Neural progenitor cell (in vitro differentiated cells): ENCODE measurements around the gene RAB40AL. TPM values are rescaled to one million over a fixed set of nuclear protein-coding genes. Genes with fewer than 3 reads are reported as not detected.

Experiments
- DNase-seq: peaks from one replicate; pipeline ENCODE4 v3.0.0-alpha.2; 2016; ENCODE audit warnings: low spot score
- H2AFZ ChIP-seq: fragments of 200-600 bp; sonication (generic); replicated peaks from 2 replicates; pipeline ENCODE4 v1.6.1; 2016; ENCODE audit warnings: antibody characterized with exemption
- H3F3A ChIP-seq: fragments of 200-600 bp; sonication (generic); 2 replicates; pipeline ENCODE4 v1.6.1; 2016; ENCODE audit warnings: antibody characterized with exemption, low read depth
- H3K27ac ChIP-seq: fragments of 200-600 bp; sonication (generic); 2 replicates; pipeline ENCODE4 v1.5.1; 2016; ENCODE audit warnings: mild to moderate bottlenecking
- H3K27me3 ChIP-seq: fragments of 200-600 bp; sonication (generic); 2 replicates; pipeline ENCODE4 v1.6.1; 2016; ENCODE audit warnings: mild to moderate bottlenecking, moderate library complexity
- H3K36me3 ChIP-seq: fragments of 200-600 bp; sonication (generic); 2 replicates; pipeline ENCODE4 v1.5.1; 2016
- H3K4me1 ChIP-seq: fragments of 200-600 bp; sonication (generic); 2 replicates; pipeline ENCODE4 v1.6.1; 2016; ENCODE audit warnings: mixed run types
- H3K4me2 ChIP-seq: fragments of 200-600 bp; sonication (generic); 2 replicates; pipeline ENCODE4 v1.6.1; 2016
- H3K4me3 ChIP-seq: fragments of 200-600 bp; sonication (generic); 2 replicates; pipeline ENCODE4 v1.5.1; 2016
- H3K79me2 ChIP-seq: fragments of 200-600 bp; sonication (generic); 2 replicates; pipeline ENCODE4 v1.6.1; 2016; ENCODE audit warnings: low read depth
- H3K9ac ChIP-seq: fragments of 200-600 bp; sonication (generic); 2 replicates; pipeline ENCODE4 v1.6.1; 2016
- H3K9me3 ChIP-seq: fragments of 200-600 bp; sonication (generic); 2 replicates; pipeline ENCODE4 v1.5.1; 2016; ENCODE audit warnings: low read depth
- H4K20me1 ChIP-seq: fragments of 200-600 bp; sonication (generic); 2 replicates; pipeline ENCODE4 v1.6.1; 2016; ENCODE audit warnings: low read depth
- H3K27ac Mint-ChIP-seq: 3 replicates; pipeline ENCODE4 v1.8.0; 2021; ENCODE audit warnings: mixed read lengths
- H3K27me3 Mint-ChIP-seq: 2 replicates; pipeline ENCODE4 v1.8.0; 2022; ENCODE audit warnings: low read depth, mild to moderate bottlenecking, inconsistent platforms, moderate library complexity, mixed read lengths; ENCODE audit not compliant: insufficient read depth
- H3K36me3 Mint-ChIP-seq: 3 replicates; pipeline ENCODE4 v1.8.0; 2021; ENCODE audit warnings: mixed read lengths
- H3K4me1 Mint-ChIP-seq: 3 replicates; pipeline ENCODE4 v1.8.0; 2021; ENCODE audit warnings: mixed read lengths
- H3K4me3 Mint-ChIP-seq: 3 replicates; pipeline ENCODE4 v1.8.0; 2021; ENCODE audit warnings: mild to moderate bottlenecking, moderate library complexity, mixed read lengths
- H3K9me3 Mint-ChIP-seq: 3 replicates; pipeline ENCODE4 v1.8.0; 2020; ENCODE audit warnings: mixed read lengths
- EZH2 ChIP-seq: fragments of 200-600 bp; sonication (generic); IDR thresholded peaks from 2 replicates; pipeline ENCODE4 v1.6.1; 2017; ENCODE audit warnings: antibody characterized with exemption, mild to moderate bottlenecking, moderate library complexity
- EZH2phosphoT487 ChIP-seq: fragments of 200-600 bp; sonication (generic); IDR thresholded peaks from 2 replicates; pipeline ENCODE4 v1.6.1; 2017; ENCODE audit warnings: antibody characterized with exemption
- total RNA-seq: library from RNA; depleted of rRNA; stranded (reverse); fragments of >200 nt; gene quantifications from 2 replicates; pipeline ENCODE4 v1.2.3, GENCODE V29; 2015; ENCODE audit warnings: low replicate concordance
- TF ChIP-seq, protein P1 (sequence below): fragments of 200-600 bp; sonication (generic); IDR thresholded peaks from 2 replicates; pipeline ENCODE4 v1.5.1; 2017; ENCODE audit warnings: antibody characterized with exemption, mild to moderate bottlenecking

Gene RAB40AL
- total RNA-seq, 1 donor from 2014 or later, result not detected

DNA sequence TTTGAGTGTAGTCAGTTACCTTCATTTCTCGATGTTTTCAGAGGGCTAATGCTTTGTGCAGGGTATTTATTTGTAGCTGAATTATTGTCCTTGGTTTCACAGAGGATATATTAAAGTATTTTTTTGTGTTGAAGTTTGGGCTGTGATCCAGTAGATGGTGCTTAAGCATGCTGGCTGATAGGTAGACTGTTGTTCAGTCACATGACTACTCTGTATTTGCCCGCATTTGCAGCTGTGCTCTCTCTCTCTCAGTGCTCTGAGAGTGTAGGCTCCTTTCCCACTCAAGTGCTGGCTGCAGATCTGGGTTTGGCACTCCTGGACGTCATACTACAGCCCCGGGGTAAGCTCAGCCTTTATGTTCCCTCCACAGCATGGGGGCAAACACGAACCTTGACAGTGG is 21.7 kb downstream of the RAB40AL start:
- Histone ChIP-seq H3K27me3 (no peaks in the 10 kb centered on the region), H3K4me3 (no peak overlapping the region), H3F3A (no peaks in the 10 kb centered on the region), H3K36me3 (no peaks in the 10 kb centered on the region), H3K4me1 (no peaks in the 10 kb centered on the region), H3K9me3 (no peaks in the 10 kb centered on the region), H3K79me2 (no peaks in the 10 kb centered on the region), H2AFZ (no peak overlapping the region), H3K9ac (no peak overlapping the region), H3K4me2 (no peak overlapping the region), H4K20me1 (no peaks in the 10 kb centered on the region), H3K27ac (no peak overlapping the region)
- Mint-ChIP-seq H3K4me1 (no peaks in the 10 kb centered on the region), H3K36me3 (no peaks in the 10 kb centered on the region), H3K27ac (no peak overlapping the region), H3K27me3 (no peaks in the 10 kb centered on the region), H3K4me3 (no peak overlapping the region), H3K9me3 (peaks cover 3% of the 10 kb centered on the region)
- TF ChIP-seq, protein P1, sequence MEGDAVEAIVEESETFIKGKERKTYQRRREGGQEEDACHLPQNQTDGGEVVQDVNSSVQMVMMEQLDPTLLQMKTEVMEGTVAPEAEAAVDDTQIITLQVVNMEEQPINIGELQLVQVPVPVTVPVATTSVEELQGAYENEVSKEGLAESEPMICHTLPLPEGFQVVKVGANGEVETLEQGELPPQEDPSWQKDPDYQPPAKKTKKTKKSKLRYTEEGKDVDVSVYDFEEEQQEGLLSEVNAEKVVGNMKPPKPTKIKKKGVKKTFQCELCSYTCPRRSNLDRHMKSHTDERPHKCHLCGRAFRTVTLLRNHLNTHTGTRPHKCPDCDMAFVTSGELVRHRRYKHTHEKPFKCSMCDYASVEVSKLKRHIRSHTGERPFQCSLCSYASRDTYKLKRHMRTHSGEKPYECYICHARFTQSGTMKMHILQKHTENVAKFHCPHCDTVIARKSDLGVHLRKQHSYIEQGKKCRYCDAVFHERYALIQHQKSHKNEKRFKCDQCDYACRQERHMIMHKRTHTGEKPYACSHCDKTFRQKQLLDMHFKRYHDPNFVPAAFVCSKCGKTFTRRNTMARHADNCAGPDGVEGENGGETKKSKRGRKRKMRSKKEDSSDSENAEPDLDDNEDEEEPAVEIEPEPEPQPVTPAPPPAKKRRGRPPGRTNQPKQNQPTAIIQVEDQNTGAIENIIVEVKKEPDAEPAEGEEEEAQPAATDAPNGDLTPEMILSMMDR, result no peak
- no peak for TF ChIP-seq EZH2
- TF ChIP-seq EZH2phosphoT487, result no peak
- DNase-seq, result no peak

DNA sequence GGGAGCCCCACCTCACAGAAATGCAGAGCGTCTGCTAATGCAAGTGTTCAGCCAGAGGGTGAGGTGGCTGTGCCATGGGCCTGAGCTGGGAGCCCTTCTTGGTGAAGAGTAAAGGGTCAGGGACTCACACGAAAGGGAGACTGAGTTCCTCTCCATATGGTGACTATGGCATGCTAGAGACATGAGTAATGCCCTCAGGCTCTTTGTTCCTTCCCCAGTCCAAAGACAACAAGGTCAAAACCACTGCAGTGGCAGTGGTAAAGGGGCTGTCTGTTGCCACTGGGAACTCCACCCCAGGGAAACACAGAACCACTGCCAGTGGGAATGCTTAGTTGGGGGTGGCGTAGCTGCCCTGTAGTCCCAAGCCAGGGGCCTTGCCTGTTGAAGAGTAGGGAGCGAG is 22.4 kb downstream of the RAB40AL start:
- no peak overlapping the region for H3K4me3 Mint-ChIP-seq
- H3K27ac Mint-ChIP-seq, result no peak overlapping the region
- Histone ChIP-seq H3F3A (no peaks in the 10 kb centered on the region), H3K9me3 (no peaks in the 10 kb centered on the region), H3K27ac (no peak overlapping the region), H3K79me2 (no peaks in the 10 kb centered on the region), H3K4me3 (no peak overlapping the region), H2AFZ (no peak overlapping the region), H3K36me3 (no peaks in the 10 kb centered on the region), H3K9ac (no peak overlapping the region), H3K4me2 (no peak overlapping the region), H4K20me1 (no peaks in the 10 kb centered on the region), H3K27me3 (no peaks in the 10 kb centered on the region), H3K4me1 (no peaks in the 10 kb centered on the region)
- H3K4me1 Mint-ChIP-seq, result no peaks in the 10 kb centered on the region
- DNase-seq, result no peak
- TF ChIP-seq EZH2phosphoT487 (no peak), EZH2 (no peak)
- TF ChIP-seq, protein P1, result no peak
- peaks cover 3% of the 10 kb centered on the region for H3K9me3 Mint-ChIP-seq
- H3K27me3 Mint-ChIP-seq, result no peaks in the 10 kb centered on the region
- H3K36me3 Mint-ChIP-seq, result no peaks in the 10 kb centered on the region

DNA sequence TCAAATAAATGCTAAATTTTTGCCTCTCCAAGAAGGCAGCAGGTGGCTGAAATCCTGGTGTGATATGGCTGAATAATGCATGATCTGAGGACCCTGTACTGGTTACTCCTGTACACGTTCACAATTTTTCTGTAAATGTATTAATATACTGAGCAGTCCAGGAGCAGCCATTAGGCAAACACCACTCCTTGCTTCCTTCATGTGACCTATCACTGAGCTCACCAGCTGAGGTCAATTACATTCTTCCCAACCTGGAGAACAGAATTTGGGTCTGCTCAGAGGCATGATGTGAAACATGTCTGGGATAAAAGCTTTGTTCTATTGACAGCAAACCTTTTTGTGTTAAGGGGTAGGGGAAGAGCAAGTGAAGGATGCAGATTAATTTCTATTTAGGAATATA is 26.9 kb downstream of the RAB40AL start:
- H3K4me1 Mint-ChIP-seq, result no peaks in the 10 kb centered on the region
- H3K9me3 Mint-ChIP-seq, result peaks cover 6% of the 10 kb centered on the region
- peaks cover 7% of the 10 kb centered on the region for H3K9me3 ChIP-seq
- H3K27me3 ChIP-seq, result no peaks in the 10 kb centered on the region
- no peaks in the 10 kb centered on the region for H4K20me1 ChIP-seq
- H3K36me3 Mint-ChIP-seq, result no peaks in the 10 kb centered on the region
- H3K79me2 ChIP-seq, result no peaks in the 10 kb centered on the region
- H3F3A ChIP-seq, result no peaks in the 10 kb centered on the region
- no peaks in the 10 kb centered on the region for H3K36me3 ChIP-seq
- H3K27ac Mint-ChIP-seq, result no peak overlapping the region
- no peak overlapping the region for H3K27ac ChIP-seq
- no peaks in the 10 kb centered on the region for H3K4me1 ChIP-seq
- H3K4me2 ChIP-seq, result no peak overlapping the region
- DNase-seq, result no peak
- no peak overlapping the region for H2AFZ ChIP-seq
- no peak overlapping the region for H3K9ac ChIP-seq
- H3K4me3 Mint-ChIP-seq, result no peak overlapping the region
- TF ChIP-seq, protein P1, result no peak
- TF ChIP-seq EZH2, result no peak
- TF ChIP-seq EZH2phosphoT487, result no peak
- H3K4me3 ChIP-seq, result no peak overlapping the region
- no peaks in the 10 kb centered on the region for H3K27me3 Mint-ChIP-seq

DNA sequence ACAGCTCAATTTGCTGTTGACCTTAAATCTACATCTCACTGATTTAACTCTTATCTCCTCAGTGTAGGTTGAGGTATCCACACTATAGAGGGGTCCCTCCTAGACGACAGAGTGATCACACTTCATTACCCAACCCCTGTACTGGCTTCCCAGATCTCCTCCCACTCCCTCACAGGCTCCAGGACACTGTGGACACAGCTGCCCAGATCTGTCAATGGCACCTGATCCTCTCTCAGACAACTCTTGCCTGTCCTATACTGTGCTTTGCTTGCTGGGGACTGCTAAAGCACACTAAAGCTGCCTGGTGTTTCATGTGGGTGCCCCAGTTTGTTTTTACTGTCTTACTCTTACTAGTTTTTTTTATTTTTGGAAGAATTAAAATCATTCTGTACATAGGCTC is 27.9 kb downstream of the RAB40AL start:
- no peaks in the 10 kb centered on the region for H4K20me1 ChIP-seq
- no peak for DNase-seq
- no peaks in the 10 kb centered on the region for H3K4me1 ChIP-seq
- peaks cover 7% of the 10 kb centered on the region for H3K9me3 ChIP-seq
- H3K4me2 ChIP-seq, result no peak overlapping the region
- H2AFZ ChIP-seq, result no peak overlapping the region
- H3K27ac ChIP-seq, result no peak overlapping the region
- H3K4me3 Mint-ChIP-seq, result no peak overlapping the region
- no peaks in the 10 kb centered on the region for H3K27me3 Mint-ChIP-seq
- no peaks in the 10 kb centered on the region for H3F3A ChIP-seq
- no peak overlapping the region for H3K27ac Mint-ChIP-seq
- TF ChIP-seq EZH2, result no peak
- TF ChIP-seq, protein P1, result no peak
- TF ChIP-seq EZH2phosphoT487, result no peak
- H3K4me1 Mint-ChIP-seq, result no peaks in the 10 kb centered on the region
- H3K36me3 ChIP-seq, result no peaks in the 10 kb centered on the region
- no peaks in the 10 kb centered on the region for H3K79me2 ChIP-seq
- H3K36me3 Mint-ChIP-seq, result no peaks in the 10 kb centered on the region
- H3K9ac ChIP-seq, result no peak overlapping the region
- H3K9me3 Mint-ChIP-seq, result peaks cover 14% of the 10 kb centered on the region
- H3K4me3 ChIP-seq, result no peak overlapping the region
- no peaks in the 10 kb centered on the region for H3K27me3 ChIP-seq
